PFSK-1 (cell line): ENCODE data around the gene GORASP1.

ENCODE experiments used
- POLR2AphosphoS5 ChIP-seq: IDR thresholded peaks from 2 replicates; pipeline ENCODE4 v1.6.1; 2012; ENCODE audit warnings: low read depth, mild to moderate bottlenecking, control low read depth, low read length, moderate library complexity
- TAF1 ChIP-seq: IDR thresholded peaks from 2 replicates; pipeline ENCODE4 v1.6.1; 2012; ENCODE audit warnings: low read length, control low read depth, borderline replicate concordance; ENCODE audit not compliant: insufficient read depth

DNA sequence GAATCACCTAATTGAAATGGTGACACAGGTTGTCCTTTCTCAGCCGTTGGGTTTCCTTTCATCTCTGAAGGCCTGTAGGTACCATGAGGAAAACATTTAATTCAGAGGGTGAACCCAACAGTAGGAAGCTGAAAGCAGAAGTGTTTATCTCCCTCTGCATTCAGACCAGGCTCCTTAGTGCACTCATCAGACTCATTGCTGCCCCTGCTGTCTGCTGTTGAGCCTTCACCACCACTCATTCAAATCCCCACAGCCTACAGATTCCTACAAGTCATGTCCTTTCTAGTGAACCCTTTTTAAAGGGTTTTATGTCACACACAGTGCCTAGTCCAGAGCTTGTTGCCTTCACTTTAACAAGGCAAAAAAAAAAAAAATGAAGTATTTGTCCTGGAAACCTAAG, 42.2 kb downstream of the GORASP1 start:
- TF ChIP-seq TAF1 (no peak), POLR2AphosphoS5 (no peak)
